Tibial artery (tissue), 4 donors: ENCODE results near the gene RPS2.
"Not testable (repeated sequence)": the region's sequence is repeated elsewhere in the genome, so short reads cannot be mapped to it uniquely, and the experiment has no call there.

Experiments
- DNase-seq, 2 donors: peaks; one replicate each; pipeline ENCODE4 v3.0.0-alpha.2; 2019
- H3K27ac ChIP-seq, 2 donors: fragments of 200-600 bp; sonication (generic) in 1 of 2; 1 replicate in 1 of 2; 2 replicates in 1 of 2; pipeline ENCODE4 v1.5.1; 2018 to 2019; ENCODE audit warnings: mild to moderate bottlenecking in 1 of 2
- H3K27me3 ChIP-seq, 2 donors: fragments of 200-600 bp; sonication (generic) in 1 of 2; one replicate each; pipeline versions ENCODE4 v1.5.1 to v1.6.0; 2016 to 2019
- H3K36me3 ChIP-seq, 3 donors: fragments of 200-600 bp; sonication (generic) in 2 of 3; one replicate each; pipeline ENCODE4 v1.5.1; 2016 to 2019; ENCODE audit warnings: mild to moderate bottlenecking in 2 of 3
- H3K4me1 ChIP-seq, 4 donors: fragments of 200-600 bp; sonication (generic) in 2 of 4; 1 replicate in 3 of 4; 2 replicates in 1 of 4; pipeline ENCODE4 v1.5.1; 2016 to 2019
- H3K4me3 ChIP-seq, 2 donors: fragments of 200-600 bp; sonication (generic) in 1 of 2; 1 replicate in 1 of 2; 2 replicates in 1 of 2; pipeline ENCODE4 v1.5.1; 2018 to 2019; ENCODE audit warnings: mild to moderate bottlenecking in 2 of 2
- H3K9me3 ChIP-seq, 3 donors: fragments of 200-600 bp; sonication (generic) in 1 of 3; one replicate each; pipeline ENCODE4 v1.5.1; 2016 to 2019
- CTCF ChIP-seq, 2 experiments: fragments of 200-600 bp in 1 of 2; fragments of 450-650 bp in 1 of 2; IDR thresholded peaks; one replicate each; pipeline ENCODE4 v1.5.1; 2017 to 2019; ENCODE audit warnings: antibody characterized with exemption in 2 of 2, mild to moderate bottlenecking in 1 of 2, moderate library complexity in 1 of 2
- intact Hi-C: fragments of 100-400 bp; cut with DNase I; formaldehyde crosslinking; loops from one replicate; pipeline ENCODE4 v1.15.0; 2023; ENCODE audit warnings: low total_unique reads

Gene RPS2

GRCh38 chr16:1940273-1941161, 24.1 kb downstream of the RPS2 start:
- no peaks in the 10 kb centered on the region for H3K27me3 ChIP-seq
- peaks cover 40 to 46% (median 46%) of the 10 kb centered on the region in 3 donors for H3K36me3 ChIP-seq
- DNase-seq = no peak
- H3K4me1 ChIP-seq = peaks cover 6 to 21% (median 14%) of the 10 kb centered on the region in 4 donors
- H3K27ac ChIP-seq = no peak overlapping the region
- no peaks in the 10 kb centered on the region for H3K9me3 ChIP-seq
- intact Hi-C loops = no loop called here
- no peak for TF ChIP-seq CTCF (IDR thresholded peaks at IDR 0.05)
- no peak overlapping the region for H3K4me3 ChIP-seq

- H3K9me3 ChIP-seq, H3K27me3 ChIP-seq, H3K4me3 ChIP-seq, DNase-seq, intact Hi-C loops, H3K27ac ChIP-seq: not testable (repeated sequence)
- Histone ChIP-seq H3K36me3 (peaks cover 40 to 46% (median 46%) of the 10 kb centered on the region in 3 donors), H3K4me1 (peaks cover 6 to 21% (median 14%) of the 10 kb centered on the region in 4 donors)
Observed at GRCh38 chr16:1939833-1940232, 24.8 kb downstream of the RPS2 start.

- intact Hi-C loops = no loop called here
- Histone ChIP-seq H3K4me1 (peaks cover 6 to 20% (median 14%) of the 10 kb centered on the region in 4 donors), H3K9me3 (no peaks in the 10 kb centered on the region), H3K4me3 (no peak overlapping the region), H3K36me3 (peaks cover 40 to 46% (median 46%) of the 10 kb centered on the region in 3 donors), H3K27me3 (no peaks in the 10 kb centered on the region), H3K27ac (no peak overlapping the region)
- no peak for DNase-seq
- no peak for TF ChIP-seq CTCF (IDR thresholded peaks at IDR 0.05)
Observed at GRCh38 chr16:1938910-1939309, 25.7 kb downstream of the RPS2 start.

GRCh38 chr16:1938316-1938715, 26.3 kb downstream of the RPS2 start:
- H3K27ac ChIP-seq = no peak overlapping the region
- intact Hi-C loops = no loop called here
- peaks cover 40 to 46% (median 46%) of the 10 kb centered on the region in 3 donors for H3K36me3 ChIP-seq
- H3K4me3 ChIP-seq = no peak overlapping the region
- no peak for TF ChIP-seq CTCF (IDR thresholded peaks at IDR 0.05)
- DNase-seq = no peak
- peaks cover 6 to 20% (median 13%) of the 10 kb centered on the region in 4 donors for H3K4me1 ChIP-seq
- no peaks in the 10 kb centered on the region for H3K9me3 ChIP-seq
- no peaks in the 10 kb centered on the region for H3K27me3 ChIP-seq

GRCh38 chr16:1936945-1937479, 27.6 kb downstream of the RPS2 start:
- H3K36me3 ChIP-seq = peaks cover 40 to 46% (median 46%) of the 10 kb centered on the region in 3 donors
- intact Hi-C loops = no loop called here
- peaks cover 0 to 4% of the 10 kb centered on the region in 2 donors for H3K27me3 ChIP-seq
- H3K4me1 ChIP-seq = peaks cover 3 to 13% (median 8%) of the 10 kb centered on the region in 4 donors
- no peak overlapping the region for H3K27ac ChIP-seq
- no peak overlapping the region for H3K4me3 ChIP-seq
- no peaks in the 10 kb centered on the region for H3K9me3 ChIP-seq
- no peak for TF ChIP-seq CTCF (IDR thresholded peaks at IDR 0.05)
- DNase-seq = no peak

GRCh38 chr16:1933097-1933661, 31.4 kb downstream of the RPS2 start:
- TF ChIP-seq CTCF (IDR thresholded peaks at IDR 0.05) = no peak
- Histone ChIP-seq H3K27ac (no peak overlapping the region), H3K36me3 (peaks cover 14 to 15% (median 14%) of the 10 kb centered on the region in 3 donors), H3K9me3 (no peaks in the 10 kb centered on the region), H3K4me1 (peaks cover 0 to 11% (median 10%) of the 10 kb centered on the region in 4 donors), H3K4me3 (no peak overlapping the region), H3K27me3 (peaks cover 0 to 7% of the 10 kb centered on the region in 2 donors)
- intact Hi-C loops = loop anchor here (5.0 kb wide), 1 partner anchor 71 kb away; no protein-coding TSS in a partner anchor
- no peak for DNase-seq
